Neural cell (in vitro differentiated cells): Measurements from ENCODE around the gene ACOXL.

ENCODE experiments used
- EP300 ChIP-seq: fragments of 450-650 bp; conservative IDR thresholded peaks from 2 replicates; pipeline ENCODE4 v1.6.1; 2014; ENCODE audit warnings: antibody characterized with exemption, mild to moderate bottlenecking, moderate library complexity; ENCODE audit not compliant: poor library complexity, severe bottlenecking
- EZH2 ChIP-seq: fragments of 200-600, 300-800 bp; shearing (Covaris generic), sonication (generic); IDR thresholded peaks from 2 replicates; pipeline ENCODE4 v1.6.1; 2014; ENCODE audit warnings: antibody characterized with exemption, low read length, borderline replicate concordance, mild to moderate bottlenecking; ENCODE audit not compliant: insufficient read depth, poor library complexity, severe bottlenecking
- POLR2AphosphoS5 ChIP-seq: IDR thresholded peaks from 2 replicates; pipeline ENCODE4 v1.6.1; 2012
- RAD21 ChIP-seq: fragments of 450-650 bp; conservative IDR thresholded peaks from 2 replicates; pipeline ENCODE4 v1.6.1; 2014; ENCODE audit warnings: antibody characterized with exemption, mild to moderate bottlenecking, moderate library complexity
- SMC3 ChIP-seq: fragments of 450-650 bp; conservative IDR thresholded peaks from 2 replicates; pipeline ENCODE4 v1.6.1; 2014; ENCODE audit warnings: antibody characterized with exemption, mild to moderate bottlenecking, moderate library complexity; ENCODE audit not compliant: poor library complexity
- TAF1 ChIP-seq: IDR thresholded peaks from 2 replicates; pipeline ENCODE4 v1.6.1; 2012; ENCODE audit warnings: low read depth
- TF ChIP-seq, protein P1 (sequence below): fragments of 450-650 bp; IDR thresholded peaks from 2 replicates; pipeline ENCODE4 v1.5.1; 2014; ENCODE audit warnings: antibody characterized with exemption, mild to moderate bottlenecking, moderate library complexity; ENCODE audit not compliant: poor library complexity, severe bottlenecking
- TF ChIP-seq, protein P2 (sequence below): IDR thresholded peaks from 2 replicates; pipeline ENCODE4 v1.6.1; 2012; ENCODE audit warnings: borderline replicate concordance

DNA sequence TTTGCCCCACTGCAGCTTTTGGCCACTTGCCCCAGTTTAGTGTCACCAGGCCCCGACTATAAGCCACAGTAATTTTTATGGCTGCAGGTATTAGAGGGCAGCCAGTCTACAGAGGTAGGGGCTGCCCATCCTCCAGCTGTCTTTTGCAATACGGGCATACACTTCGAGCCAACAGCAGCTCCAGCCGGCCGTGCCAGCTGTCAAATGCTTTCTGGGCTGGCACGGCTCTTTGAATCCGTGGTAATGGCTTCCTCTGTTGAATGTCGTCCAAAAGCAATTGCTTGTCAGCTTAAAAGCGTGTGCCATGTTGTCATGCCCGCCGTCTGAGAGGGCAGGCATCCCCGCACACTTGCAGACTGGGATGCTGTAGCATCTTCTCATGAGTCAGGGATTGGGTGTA is 429.6 kb downstream of the ACOXL start:
- TF ChIP-seq, protein P1, sequence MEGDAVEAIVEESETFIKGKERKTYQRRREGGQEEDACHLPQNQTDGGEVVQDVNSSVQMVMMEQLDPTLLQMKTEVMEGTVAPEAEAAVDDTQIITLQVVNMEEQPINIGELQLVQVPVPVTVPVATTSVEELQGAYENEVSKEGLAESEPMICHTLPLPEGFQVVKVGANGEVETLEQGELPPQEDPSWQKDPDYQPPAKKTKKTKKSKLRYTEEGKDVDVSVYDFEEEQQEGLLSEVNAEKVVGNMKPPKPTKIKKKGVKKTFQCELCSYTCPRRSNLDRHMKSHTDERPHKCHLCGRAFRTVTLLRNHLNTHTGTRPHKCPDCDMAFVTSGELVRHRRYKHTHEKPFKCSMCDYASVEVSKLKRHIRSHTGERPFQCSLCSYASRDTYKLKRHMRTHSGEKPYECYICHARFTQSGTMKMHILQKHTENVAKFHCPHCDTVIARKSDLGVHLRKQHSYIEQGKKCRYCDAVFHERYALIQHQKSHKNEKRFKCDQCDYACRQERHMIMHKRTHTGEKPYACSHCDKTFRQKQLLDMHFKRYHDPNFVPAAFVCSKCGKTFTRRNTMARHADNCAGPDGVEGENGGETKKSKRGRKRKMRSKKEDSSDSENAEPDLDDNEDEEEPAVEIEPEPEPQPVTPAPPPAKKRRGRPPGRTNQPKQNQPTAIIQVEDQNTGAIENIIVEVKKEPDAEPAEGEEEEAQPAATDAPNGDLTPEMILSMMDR = no peak
- no peak for TF ChIP-seq TAF1
- no peak for TF ChIP-seq EP300
- TF ChIP-seq POLR2AphosphoS5 = no peak
- TF ChIP-seq EZH2 = no peak
- TF ChIP-seq, protein P2, sequence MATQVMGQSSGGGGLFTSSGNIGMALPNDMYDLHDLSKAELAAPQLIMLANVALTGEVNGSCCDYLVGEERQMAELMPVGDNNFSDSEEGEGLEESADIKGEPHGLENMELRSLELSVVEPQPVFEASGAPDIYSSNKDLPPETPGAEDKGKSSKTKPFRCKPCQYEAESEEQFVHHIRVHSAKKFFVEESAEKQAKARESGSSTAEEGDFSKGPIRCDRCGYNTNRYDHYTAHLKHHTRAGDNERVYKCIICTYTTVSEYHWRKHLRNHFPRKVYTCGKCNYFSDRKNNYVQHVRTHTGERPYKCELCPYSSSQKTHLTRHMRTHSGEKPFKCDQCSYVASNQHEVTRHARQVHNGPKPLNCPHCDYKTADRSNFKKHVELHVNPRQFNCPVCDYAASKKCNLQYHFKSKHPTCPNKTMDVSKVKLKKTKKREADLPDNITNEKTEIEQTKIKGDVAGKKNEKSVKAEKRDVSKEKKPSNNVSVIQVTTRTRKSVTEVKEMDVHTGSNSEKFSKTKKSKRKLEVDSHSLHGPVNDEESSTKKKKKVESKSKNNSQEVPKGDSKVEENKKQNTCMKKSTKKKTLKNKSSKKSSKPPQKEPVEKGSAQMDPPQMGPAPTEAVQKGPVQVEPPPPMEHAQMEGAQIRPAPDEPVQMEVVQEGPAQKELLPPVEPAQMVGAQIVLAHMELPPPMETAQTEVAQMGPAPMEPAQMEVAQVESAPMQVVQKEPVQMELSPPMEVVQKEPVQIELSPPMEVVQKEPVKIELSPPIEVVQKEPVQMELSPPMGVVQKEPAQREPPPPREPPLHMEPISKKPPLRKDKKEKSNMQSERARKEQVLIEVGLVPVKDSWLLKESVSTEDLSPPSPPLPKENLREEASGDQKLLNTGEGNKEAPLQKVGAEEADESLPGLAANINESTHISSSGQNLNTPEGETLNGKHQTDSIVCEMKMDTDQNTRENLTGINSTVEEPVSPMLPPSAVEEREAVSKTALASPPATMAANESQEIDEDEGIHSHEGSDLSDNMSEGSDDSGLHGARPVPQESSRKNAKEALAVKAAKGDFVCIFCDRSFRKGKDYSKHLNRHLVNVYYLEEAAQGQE = no peak
- no peak for TF ChIP-seq RAD21
- TF ChIP-seq SMC3 = no peak
